GM19023 (cell line): ENCODE results near the gene TARBP1.

Experiments used
- ATAC-seq: cut with Tn5 transposase; IDR thresholded peaks from one replicate; pipeline ENCODE4 v1.9.1; 2021; ENCODE audit warnings: mild to moderate bottlenecking, moderate library complexity; ENCODE audit not compliant: unreplicated experiment

The TARBP1 gene

GRCh38 chr1:234484991-234485739 is 6.2 kb upstream of the TARBP1 start:
- no peak for ATAC-seq

GRCh38 chr1:234484218-234484617 is 5.2 kb upstream of the TARBP1 start:
- ATAC-seq = no peak

- no peak for ATAC-seq
Observed at GRCh38 chr1:234481771-234482170, 2.8 kb upstream of the TARBP1 start.

GRCh38 chr1:234479866-234480265 is 887 bp upstream of the TARBP1 start:
- no peak for ATAC-seq

GRCh38 chr1:234479310-234479559 is 256 bp upstream of the TARBP1 start:
- peak; percentile 0 for ATAC-seq

- ATAC-seq = peak; percentile 69
Observed at GRCh38 chr1:234478152-234478480, 863 bp downstream of the TARBP1 start.

- no peak for ATAC-seq
Observed at GRCh38 chr1:234477386-234478151, 1.4 kb downstream of the TARBP1 start.

GRCh38 chr1:234476172-234476571 is 2.8 kb downstream of the TARBP1 start:
- no peak for ATAC-seq

GRCh38 chr1:234475167-234475793 is 3.7 kb downstream of the TARBP1 start:
- no peak for ATAC-seq

GRCh38 chr1:234474375-234474774 is 4.6 kb downstream of the TARBP1 start:
- ATAC-seq = no peak

GRCh38 chr1:234473118-234473517 is 5.9 kb downstream of the TARBP1 start:
- ATAC-seq = no peak

- no peak for ATAC-seq
Observed at GRCh38 chr1:234469376-234469775, 9.6 kb downstream of the TARBP1 start.

- no peak for ATAC-seq
Observed at GRCh38 chr1:234468580-234468979, 10.4 kb downstream of the TARBP1 start.

GRCh38 chr1:234467821-234468220 is 11.2 kb downstream of the TARBP1 start:
- no peak for ATAC-seq

- ATAC-seq = no peak
Observed at GRCh38 chr1:234466945-234467344, 12.0 kb downstream of the TARBP1 start.

- ATAC-seq = no peak
Observed at GRCh38 chr1:234463749-234464148, 15.2 kb downstream of the TARBP1 start.

GRCh38 chr1:234460652-234461051 is 18.3 kb downstream of the TARBP1 start:
- ATAC-seq = no peak

GRCh38 chr1:234458352-234459017 is 20.5 kb downstream of the TARBP1 start:
- ATAC-seq = no peak

GRCh38 chr1:234454926-234455325 is 24.1 kb downstream of the TARBP1 start:
- no peak for ATAC-seq

- ATAC-seq = no peak
Observed at GRCh38 chr1:234452406-234452965, 26.5 kb downstream of the TARBP1 start.

- ATAC-seq = no peak
Observed at GRCh38 chr1:234440348-234440747, 38.6 kb downstream of the TARBP1 start.
